Esophagus muscularis mucosa (tissue), 4 donors: ENCODE measurements around the gene RGS3. TPM values are rescaled to one million over a fixed set of nuclear protein-coding genes. Genes with fewer than 3 reads are reported as not detected.

ENCODE experiments used
- DNase-seq: peaks from one replicate; pipeline ENCODE4 v3.0.0-alpha.2; 2017; ENCODE audit errors: extremely low spot score
- H3K27ac ChIP-seq, 4 donors: fragments of 200-600 bp; sonication (generic); replicated peaks in 1 of 4; 1 replicate in 3 of 4; 2 replicates in 1 of 4; pipeline ENCODE4 v1.5.1; 2016 to 2019; ENCODE audit warnings: mild to moderate bottlenecking in 1 of 4
- H3K27me3 ChIP-seq, 4 donors: fragments of 200-600 bp; sonication (generic); one replicate each; pipeline versions ENCODE4 v1.5.1 to v1.6.0; 2016 to 2019
- H3K36me3 ChIP-seq, 4 donors: fragments of 200-600 bp; sonication (generic); one replicate each; pipeline ENCODE4 v1.5.1; 2016 to 2019
- H3K4me1 ChIP-seq, 4 donors: fragments of 200-600 bp; sonication (generic); one replicate each; pipeline ENCODE4 v1.5.1; 2016 to 2019
- H3K4me3 ChIP-seq, 4 donors: fragments of 200-600 bp; sonication (generic); 1 replicate in 2 of 4; 2 replicates in 2 of 4; pipeline ENCODE4 v1.5.1; 2016 to 2019; ENCODE audit warnings: mild to moderate bottlenecking in 4 of 4, moderate library complexity in 1 of 4
- H3K9me3 ChIP-seq, 4 donors: fragments of 200-600 bp; sonication (generic); 1 replicate in 3 of 4; 2 replicates in 1 of 4; pipeline ENCODE4 v1.5.1; 2016 to 2019
- CTCF ChIP-seq, 3 experiments: fragments of 200-600 bp in 2 of 3; fragments of 450-650 bp in 1 of 3; sonication (generic) in 2 of 3; IDR thresholded peaks; one replicate each; pipeline ENCODE4 v1.5.1; 2017 to 2019; ENCODE audit warnings: antibody characterized with exemption in 3 of 3, mild to moderate bottlenecking in 2 of 3, moderate library complexity in 1 of 3
- EP300 ChIP-seq: sonication (generic); formaldehyde crosslinking; IDR thresholded peaks from one replicate; pipeline ENCODE4 v1.6.1; 2017; ENCODE audit warnings: antibody characterized with exemption
- POLR2A ChIP-seq: fragments of 450-650 bp; IDR thresholded peaks from one replicate; pipeline ENCODE4 v1.6.1; 2017; ENCODE audit warnings: antibody characterized with exemption, moderate library complexity, mild to moderate bottlenecking, low read depth
- POLR2AphosphoS5 ChIP-seq, 2 donors: sonication (generic); formaldehyde crosslinking; IDR thresholded peaks; one replicate each; pipeline ENCODE4 v1.6.1; 2017; ENCODE audit warnings: antibody characterized with exemption in 2 of 2
- WGBS: methylation state at CpG from one replicate; pipeline ENCODE4 v1.1.5; 2018; 5-methylcytosine and 5-hydroxymethylcytosine counted together
- intact Hi-C: fragments of 100-400 bp; cut with DNase I; formaldehyde crosslinking; loops from one replicate; pipeline ENCODE4 v1.15.1; 2023
- total RNA-seq, 4 donors: library from RNA; depleted of rRNA; stranded (reverse); fragments of >200 nt; gene quantifications; one replicate each; pipeline versions ENCODE4 v1.1.0 to v1.2.1, GENCODE V29; 2016

The RGS3 gene
- total RNA-seq, 4 donors from 2014 or later = 37.3 to 121 (median 68.5) TPM

GRCh38 chr9:113632776-113633590 lies 169.5 kb downstream of the RGS3 start:
- no peaks in the 10 kb centered on the region for H3K27me3 ChIP-seq
- no peak overlapping the region for H3K4me3 ChIP-seq
- TF ChIP-seq EP300 (no peak), POLR2A (no peak), CTCF (IDR thresholded peaks at IDR 0.05) (no peak), POLR2AphosphoS5 (IDR thresholded peaks at IDR 0.05) (no peak)
- H3K27ac ChIP-seq = no peak overlapping the region
- DNase-seq = no peak
- WGBS = 83% methylated on average over 15 of the region's 15 CpGs
- no peaks in the 10 kb centered on the region for H3K36me3 ChIP-seq
- no peaks in the 10 kb centered on the region for H3K9me3 ChIP-seq
- H3K4me1 ChIP-seq = peaks cover 0 to 15% (median 4%) of the 10 kb centered on the region in 4 donors
- intact Hi-C loops = no loop called here

GRCh38 chr9:113633782-113634595 lies 170.5 kb downstream of the RGS3 start:
- Histone ChIP-seq H3K27me3 (no peaks in the 10 kb centered on the region), H3K36me3 (no peaks in the 10 kb centered on the region), H3K4me1 (peaks cover 0 to 15% (median 4%) of the 10 kb centered on the region in 4 donors), H3K27ac (no peak overlapping the region), H3K9me3 (no peaks in the 10 kb centered on the region), H3K4me3 (no peak overlapping the region)
- 84% methylated on average over 11 of the region's 11 CpGs for WGBS
- TF ChIP-seq POLR2AphosphoS5 (IDR thresholded peaks at IDR 0.05) = no peak
- TF ChIP-seq CTCF (IDR thresholded peaks at IDR 0.05) = no peak
- no peak for TF ChIP-seq EP300
- TF ChIP-seq POLR2A = no peak
- no peak for DNase-seq
- intact Hi-C loops = no loop called here

GRCh38 chr9:113634596-113635515 lies 171.3 kb downstream of the RGS3 start:
- peaks cover 0 to 15% (median 4%) of the 10 kb centered on the region in 4 donors for H3K4me1 ChIP-seq
- DNase-seq = no peak
- H3K36me3 ChIP-seq = no peaks in the 10 kb centered on the region
- H3K4me3 ChIP-seq = no peak overlapping the region
- no peak overlapping the region for H3K27ac ChIP-seq
- TF ChIP-seq EP300 = no peak
- no peak for TF ChIP-seq CTCF (IDR thresholded peaks at IDR 0.05)
- no peak for TF ChIP-seq POLR2AphosphoS5 (IDR thresholded peaks at IDR 0.05)
- TF ChIP-seq POLR2A = no peak
- H3K27me3 ChIP-seq = no peaks in the 10 kb centered on the region
- intact Hi-C loops = no loop called here
- no peaks in the 10 kb centered on the region for H3K9me3 ChIP-seq
- 71% methylated on average over 10 of the region's 10 CpGs for WGBS

GRCh38 chr9:113635586-113635985 lies 172.1 kb downstream of the RGS3 start:
- Histone ChIP-seq H3K9me3 (no peaks in the 10 kb centered on the region), H3K36me3 (no peaks in the 10 kb centered on the region), H3K27me3 (no peaks in the 10 kb centered on the region), H3K27ac (no peak overlapping the region), H3K4me1 (peaks cover 0 to 15% (median 4%) of the 10 kb centered on the region in 4 donors), H3K4me3 (no peak overlapping the region)
- 87% methylated on average over 5 of the region's 5 CpGs for WGBS
- intact Hi-C loops = no loop called here
- no peak for TF ChIP-seq CTCF (IDR thresholded peaks at IDR 0.05)
- TF ChIP-seq EP300 = no peak
- TF ChIP-seq POLR2A = no peak
- TF ChIP-seq POLR2AphosphoS5 (IDR thresholded peaks at IDR 0.05) = no peak
- DNase-seq = no peak
